Activated CD4-positive, alpha-beta T cell treated with anti-CD3 and anti-CD28 coated beads, Interleukin-2, amount 10 ng/mL, durations not matched to agents 24 days and 14 days (primary cell): ENCODE measurements around the gene GNG10. TPM values are rescaled to one million over a fixed set of nuclear protein-coding genes. Genes with fewer than 3 reads are reported as not detected.

Experiments used
- DNase-seq: peaks from one replicate; pipeline ENCODE4 v3.0.0; 2022
- H3K27ac Mint-ChIP-seq: one replicate; pipeline ENCODE4 v1.8.0; 2022; ENCODE audit warnings: mild to moderate bottlenecking, mixed read lengths
- H3K27me3 Mint-ChIP-seq: one replicate; pipeline ENCODE4 v1.8.0; 2022; ENCODE audit warnings: mixed read lengths
- H3K36me3 Mint-ChIP-seq: one replicate; pipeline ENCODE4 v1.8.0; 2022; ENCODE audit warnings: low read depth, mild to moderate bottlenecking, mixed read lengths
- H3K4me1 Mint-ChIP-seq: one replicate; pipeline ENCODE4 v1.8.0; 2021; ENCODE audit warnings: mixed read lengths
- H3K4me3 Mint-ChIP-seq: one replicate; pipeline ENCODE4 v1.8.0; 2022; ENCODE audit warnings: mild to moderate bottlenecking, moderate library complexity, mixed read lengths
- H3K9me3 Mint-ChIP-seq: one replicate; pipeline ENCODE4 v1.8.0; 2021; ENCODE audit warnings: mixed read lengths
- intact Hi-C: fragments of 100-400 bp; cut with micrococcal nuclease; formaldehyde crosslinking; loops from one replicate; pipeline ENCODE4 v1.15.1; 2023
- total RNA-seq: library from RNA; stranded (reverse); gene quantifications from 2 replicates; pipeline ENCODE4 v1.2.3, GENCODE V29; 2022

Gene GNG10
- total RNA-seq, 1 donor from 2014 or later = 31.7 TPM

DNA sequence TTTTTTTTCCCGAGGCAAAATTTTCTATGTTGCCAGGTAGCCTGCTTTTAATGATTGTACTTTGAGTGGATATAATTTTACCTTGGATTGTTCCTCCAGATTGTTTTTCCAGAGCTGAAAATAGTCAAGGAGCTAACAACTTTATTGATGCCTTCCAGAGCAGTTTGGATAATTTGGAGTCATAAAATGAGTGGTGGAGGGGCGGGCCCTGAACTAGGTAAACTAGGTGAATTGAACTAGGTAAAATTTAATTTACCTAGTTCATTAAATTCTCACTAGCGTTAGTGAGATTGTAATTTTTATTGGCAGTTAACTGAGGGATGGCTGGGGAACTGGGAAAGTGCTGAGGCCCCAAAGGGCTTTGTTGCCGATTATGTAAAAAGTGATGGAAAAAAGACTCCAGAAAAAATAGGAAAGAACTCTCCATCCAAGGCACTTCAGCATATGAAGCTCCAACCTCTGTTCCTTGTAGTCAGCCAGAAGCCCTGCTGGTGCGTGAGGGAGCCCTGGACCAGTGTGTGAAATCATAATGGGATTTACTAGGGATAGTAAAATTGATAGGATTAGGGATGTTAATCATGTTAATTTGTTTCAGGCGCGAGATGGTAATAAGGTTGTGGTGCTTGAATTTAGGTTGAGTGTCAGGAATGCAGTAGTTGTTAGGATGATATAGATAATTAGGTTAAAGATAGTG lies 28.6 kb upstream of the GNG10 start:
- Mint-ChIP-seq H3K36me3 (peaks cover 22% of the 10 kb centered on the region), H3K4me1 (peaks cover 42% of the 10 kb centered on the region), H3K9me3 (no peaks in the 10 kb centered on the region), H3K4me3 (peak overlapping the region; percentile 98), H3K27me3 (no peaks in the 10 kb centered on the region), H3K27ac (no peak overlapping the region)
- DNase-seq = no peak
- intact Hi-C loops = loop anchor here (10.0 kb wide), 1 partner anchor 262 kb away; the partner anchor contains the start of gene UGCG

DNA sequence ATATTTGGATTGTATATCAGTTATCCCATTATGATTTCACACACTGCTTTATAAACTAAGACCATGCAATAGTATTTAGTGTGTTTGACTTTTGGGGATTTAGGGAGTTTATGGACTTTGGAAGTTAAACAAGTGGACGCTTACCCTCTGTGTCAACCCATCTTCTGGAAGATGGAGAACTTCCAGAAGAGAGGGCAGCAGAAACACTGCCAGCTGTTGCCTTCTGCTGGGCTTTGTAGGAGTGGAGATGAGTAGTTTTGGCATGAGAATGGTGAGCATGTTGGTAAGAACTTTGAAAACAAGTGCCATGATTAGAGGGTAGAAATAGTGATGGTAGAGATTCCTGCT lies 28.0 kb upstream of the GNG10 start:
- Mint-ChIP-seq H3K27me3 (no peaks in the 10 kb centered on the region), H3K9me3 (no peaks in the 10 kb centered on the region), H3K4me3 (peak overlapping the region; percentile 98), H3K4me1 (peaks cover 42% of the 10 kb centered on the region), H3K36me3 (peaks cover 22% of the 10 kb centered on the region), H3K27ac (peak overlapping the region; percentile 14)
- intact Hi-C loops = loop anchor here (10.0 kb wide), 1 partner anchor 261 kb away; the partner anchor contains the start of gene UGCG
- DNase-seq = no peak

DNA sequence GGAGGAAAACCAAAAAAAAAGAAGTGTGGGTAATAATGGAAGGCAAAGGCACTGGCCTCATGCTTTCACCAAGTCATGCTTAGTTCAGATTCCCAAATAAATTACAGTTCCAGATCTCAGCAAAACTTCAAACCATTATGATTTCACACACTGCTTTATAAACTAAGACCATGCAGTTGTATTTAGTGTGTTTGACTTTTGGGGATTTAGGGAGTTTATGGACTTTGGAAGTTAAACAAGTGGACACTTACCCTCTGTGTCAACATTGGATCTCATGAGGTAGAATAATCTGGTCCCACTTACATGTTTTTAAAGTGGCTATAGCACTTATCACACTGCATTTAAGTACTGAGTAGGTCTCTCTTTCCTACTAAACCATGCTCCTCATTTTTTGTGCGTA lies 26.5 kb upstream of the GNG10 start:
- peaks cover 42% of the 10 kb centered on the region for H3K4me1 Mint-ChIP-seq
- H3K36me3 Mint-ChIP-seq = peaks cover 22% of the 10 kb centered on the region
- no peak overlapping the region for H3K27ac Mint-ChIP-seq
- no peaks in the 10 kb centered on the region for H3K27me3 Mint-ChIP-seq
- no peak for DNase-seq
- H3K4me3 Mint-ChIP-seq = no peak overlapping the region
- no peaks in the 10 kb centered on the region for H3K9me3 Mint-ChIP-seq
- intact Hi-C loops = loop anchor here (10.0 kb wide), 1 partner anchor 260 kb away; the partner anchor contains the start of gene UGCG

DNA sequence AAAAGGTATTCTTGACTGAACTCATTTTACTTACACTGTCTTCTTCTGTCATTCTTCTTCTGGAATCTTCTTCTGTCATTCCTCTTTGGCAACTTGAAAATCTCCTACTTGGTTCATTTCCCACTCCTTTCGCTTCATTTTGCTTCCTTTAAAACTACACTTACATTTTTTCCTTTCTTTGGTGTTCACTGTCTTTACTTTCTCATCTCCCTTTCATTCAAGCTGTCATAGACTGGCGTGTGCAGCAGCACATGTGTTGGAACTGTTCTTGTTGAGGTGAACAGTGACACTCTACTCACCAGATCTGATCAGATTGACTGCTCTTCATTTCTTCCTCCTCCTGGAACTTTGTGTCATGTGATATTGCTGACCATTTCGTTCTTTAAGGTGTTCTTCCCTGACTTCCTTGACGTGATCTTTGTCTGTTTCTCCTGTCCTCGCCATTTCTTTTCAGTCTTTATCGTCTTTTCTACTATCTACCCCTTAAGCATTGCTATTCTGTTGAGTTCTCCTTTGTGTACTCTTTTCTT lies 23.9 kb upstream of the GNG10 start:
- Mint-ChIP-seq H3K4me3 (no peak overlapping the region), H3K27me3 (no peaks in the 10 kb centered on the region), H3K36me3 (peaks cover 19% of the 10 kb centered on the region), H3K27ac (no peak overlapping the region), H3K9me3 (no peaks in the 10 kb centered on the region), H3K4me1 (peaks cover 31% of the 10 kb centered on the region)
- DNase-seq = no peak
- intact Hi-C loops = loop anchor here (10.0 kb wide), 1 partner anchor 257 kb away; the partner anchor contains the start of gene UGCG

GRCh38 chr9:111644195-111644772 lies 17.1 kb upstream of the GNG10 start:
- no peaks in the 10 kb centered on the region for H3K9me3 Mint-ChIP-seq
- no peak for DNase-seq
- no peak overlapping the region for H3K27ac Mint-ChIP-seq
- H3K27me3 Mint-ChIP-seq = no peaks in the 10 kb centered on the region
- peaks cover 38% of the 10 kb centered on the region for H3K36me3 Mint-ChIP-seq
- no peak overlapping the region for H3K4me3 Mint-ChIP-seq
- intact Hi-C loops = no loop called here
- no peaks in the 10 kb centered on the region for H3K4me1 Mint-ChIP-seq

- Mint-ChIP-seq H3K27ac (no peak overlapping the region), H3K36me3 (peaks cover 46% of the 10 kb centered on the region)
Observed at GRCh38 chr9:111645806-111646205, 15.6 kb upstream of the GNG10 start.

DNA sequence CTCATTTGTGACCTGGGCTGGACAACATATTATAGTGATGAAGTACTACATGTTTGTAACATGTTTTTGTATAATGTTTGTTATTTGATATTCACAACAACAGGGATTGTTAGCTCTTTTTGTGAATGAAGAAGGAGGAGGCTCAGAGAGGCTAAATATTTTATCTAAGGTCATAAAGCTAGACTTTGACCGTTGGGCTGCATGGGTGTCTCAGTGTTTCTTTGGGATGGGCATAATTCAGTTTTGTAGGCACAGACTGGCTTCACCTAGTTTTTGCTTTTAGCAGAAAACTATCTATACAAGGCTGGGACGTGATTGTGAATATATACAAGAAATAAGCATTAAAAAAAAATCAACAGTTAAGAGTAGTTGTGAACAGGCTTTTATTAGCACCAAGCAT lies 15.0 kb upstream of the GNG10 start:
- Mint-ChIP-seq H3K4me3 (no peak overlapping the region), H3K9me3 (no peaks in the 10 kb centered on the region), H3K27ac (no peak overlapping the region), H3K27me3 (no peaks in the 10 kb centered on the region), H3K36me3 (peaks cover 46% of the 10 kb centered on the region), H3K4me1 (no peaks in the 10 kb centered on the region)
- intact Hi-C loops = no loop called here
- DNase-seq = no peak

More at GRCh38 chr9:111645806-111646205, 15.6 kb upstream of the GNG10 start:
- no peaks in the 10 kb centered on the region for H3K4me1 Mint-ChIP-seq
- H3K27me3 Mint-ChIP-seq = no peaks in the 10 kb centered on the region
- H3K4me3 Mint-ChIP-seq = no peak overlapping the region
- intact Hi-C loops = no loop called here
- H3K9me3 Mint-ChIP-seq = no peaks in the 10 kb centered on the region
- no peak for DNase-seq

DNA sequence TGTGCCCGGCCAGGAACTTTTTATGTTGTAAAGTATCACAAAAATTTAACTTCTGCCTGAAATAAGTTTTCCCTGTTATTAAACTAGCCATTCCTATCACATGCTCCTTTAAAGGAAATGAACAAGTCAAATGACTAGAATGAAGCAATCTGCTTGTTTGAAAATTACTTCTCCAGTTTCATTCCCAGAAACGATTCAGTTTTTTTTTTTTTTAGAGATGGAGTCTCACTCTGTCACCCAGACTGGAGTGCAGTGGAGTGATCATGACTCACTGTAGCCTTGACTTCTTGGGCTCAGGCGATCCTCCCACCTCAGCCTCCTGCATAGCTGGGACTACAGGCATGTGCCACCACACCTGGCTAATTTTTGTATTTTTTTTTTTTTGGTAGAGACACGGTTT lies 13.3 kb upstream of the GNG10 start:
- H3K9me3 Mint-ChIP-seq = no peaks in the 10 kb centered on the region
- no peak overlapping the region for H3K27ac Mint-ChIP-seq
- intact Hi-C loops = no loop called here
- no peak for DNase-seq
- peaks cover 43% of the 10 kb centered on the region for H3K36me3 Mint-ChIP-seq
- H3K4me1 Mint-ChIP-seq = no peaks in the 10 kb centered on the region
- no peak overlapping the region for H3K4me3 Mint-ChIP-seq
- H3K27me3 Mint-ChIP-seq = no peaks in the 10 kb centered on the region

GRCh38 chr9:111649016-111649415 lies 12.4 kb upstream of the GNG10 start:
- intact Hi-C loops = no loop called here
- Mint-ChIP-seq H3K27ac (no peak overlapping the region), H3K4me3 (no peak overlapping the region), H3K27me3 (no peaks in the 10 kb centered on the region), H3K4me1 (no peaks in the 10 kb centered on the region), H3K36me3 (peaks cover 40% of the 10 kb centered on the region), H3K9me3 (no peaks in the 10 kb centered on the region)
- no peak for DNase-seq

DNA sequence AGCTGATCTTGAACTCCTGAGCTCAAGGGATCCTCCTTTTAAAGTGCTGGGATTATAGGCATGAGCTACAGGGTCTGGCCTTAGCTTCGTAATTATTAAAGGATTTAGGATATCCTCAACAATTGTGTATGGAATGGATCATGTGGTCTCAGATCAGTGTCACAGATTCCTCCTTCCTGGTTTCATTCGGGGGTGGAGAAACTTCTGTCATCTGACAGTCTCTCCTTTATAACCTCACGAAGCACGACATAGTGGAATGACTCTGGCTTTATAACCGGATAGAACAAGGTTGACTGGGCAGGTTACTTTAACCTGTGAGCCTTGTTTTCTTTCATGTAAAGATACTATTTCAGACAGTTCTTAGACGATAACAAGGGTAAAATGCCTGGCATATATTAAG lies 4.4 kb upstream of the GNG10 start:
- H3K27me3 Mint-ChIP-seq = no peaks in the 10 kb centered on the region
- intact Hi-C loops = no loop called here
- H3K9me3 Mint-ChIP-seq = no peaks in the 10 kb centered on the region

GRCh38 chr9:111658943-111659342 lies 2.5 kb upstream of the GNG10 start:
- intact Hi-C loops = no loop called here
- H3K4me3 Mint-ChIP-seq = no peak overlapping the region

More for the DNA sequence above, 4.4 kb upstream of the GNG10 start:
- peaks cover 19% of the 10 kb centered on the region for H3K36me3 Mint-ChIP-seq
- H3K4me1 Mint-ChIP-seq = peaks cover 8% of the 10 kb centered on the region
- DNase-seq = no peak
- no peak overlapping the region for H3K4me3 Mint-ChIP-seq
- no peak overlapping the region for H3K27ac Mint-ChIP-seq

DNA sequence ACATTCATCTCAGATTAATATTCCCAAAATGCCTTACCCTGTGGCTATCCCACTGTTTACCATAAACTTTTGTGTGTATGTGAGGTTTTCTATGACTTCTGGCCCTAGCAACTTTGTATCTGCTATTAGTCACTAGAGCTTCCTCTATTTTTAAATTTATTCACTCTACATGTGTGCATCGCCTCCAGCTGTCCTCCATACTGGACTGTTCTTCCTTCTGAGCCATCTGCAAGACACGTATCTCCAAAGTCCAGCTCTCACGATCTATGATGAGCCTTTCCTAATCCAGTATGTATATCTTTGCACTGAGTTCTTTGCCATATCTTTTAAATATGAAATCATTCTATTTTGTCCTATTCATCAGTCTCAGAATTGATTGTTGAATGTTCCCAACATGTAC lies 1.7 kb upstream of the GNG10 start:
- no peaks in the 10 kb centered on the region for H3K9me3 Mint-ChIP-seq
- peaks cover 25% of the 10 kb centered on the region for H3K4me1 Mint-ChIP-seq
- no peak overlapping the region for H3K27ac Mint-ChIP-seq
- peaks cover 19% of the 10 kb centered on the region for H3K36me3 Mint-ChIP-seq
- no peaks in the 10 kb centered on the region for H3K27me3 Mint-ChIP-seq
- H3K4me3 Mint-ChIP-seq = no peak overlapping the region
- DNase-seq = no peak
- intact Hi-C loops = no loop called here

More at GRCh38 chr9:111658943-111659342, 2.5 kb upstream of the GNG10 start:
- Mint-ChIP-seq H3K27ac (no peak overlapping the region), H3K4me1 (peaks cover 23% of the 10 kb centered on the region), H3K9me3 (no peaks in the 10 kb centered on the region), H3K27me3 (no peaks in the 10 kb centered on the region), H3K36me3 (peaks cover 19% of the 10 kb centered on the region)
- DNase-seq = no peak

- intact Hi-C loops = loop anchor here (1.0 kb wide), 3 partner anchors 31 to 671 kb away; partner anchors contain the start of genes DNAJC25 and PTBP3
- Mint-ChIP-seq H3K9me3 (no peaks in the 10 kb centered on the region), H3K36me3 (peaks cover 24% of the 10 kb centered on the region), H3K4me3 (peak overlapping the region; percentile 90), H3K4me1 (peaks cover 29% of the 10 kb centered on the region), H3K27me3 (no peaks in the 10 kb centered on the region), H3K27ac (peak overlapping the region; percentile 97)
- DNase-seq = peak; percentile 82
Observed at GRCh38 chr9:111661802-111662521, 557 bp downstream of the GNG10 start.
